T-helper 1 cell treated with Interleukin-12 subunit alpha and Interleukin-12 subunit beta and Interleukin-4 antibody, amounts not matched to agents 30 ng/mL and 1 ng/mL, for 36 hours (primary cell): ENCODE measurements around the gene PAX3. TPM values are rescaled to one million over a fixed set of nuclear protein-coding genes. Genes with fewer than 3 reads are reported as not detected.

Experiments used
- intact Hi-C: fragments of 100-400 bp; cut with micrococcal nuclease; formaldehyde crosslinking; loops from one replicate; pipeline ENCODE4 v1.15.1; 2024
- total RNA-seq: library from RNA; stranded (reverse); gene quantifications from 2 replicates; pipeline ENCODE4 v1.2.3, GENCODE V29; 2022

PAX3 gene
- total RNA-seq, 1 donor from 2014 or later, result not detected

DNA sequence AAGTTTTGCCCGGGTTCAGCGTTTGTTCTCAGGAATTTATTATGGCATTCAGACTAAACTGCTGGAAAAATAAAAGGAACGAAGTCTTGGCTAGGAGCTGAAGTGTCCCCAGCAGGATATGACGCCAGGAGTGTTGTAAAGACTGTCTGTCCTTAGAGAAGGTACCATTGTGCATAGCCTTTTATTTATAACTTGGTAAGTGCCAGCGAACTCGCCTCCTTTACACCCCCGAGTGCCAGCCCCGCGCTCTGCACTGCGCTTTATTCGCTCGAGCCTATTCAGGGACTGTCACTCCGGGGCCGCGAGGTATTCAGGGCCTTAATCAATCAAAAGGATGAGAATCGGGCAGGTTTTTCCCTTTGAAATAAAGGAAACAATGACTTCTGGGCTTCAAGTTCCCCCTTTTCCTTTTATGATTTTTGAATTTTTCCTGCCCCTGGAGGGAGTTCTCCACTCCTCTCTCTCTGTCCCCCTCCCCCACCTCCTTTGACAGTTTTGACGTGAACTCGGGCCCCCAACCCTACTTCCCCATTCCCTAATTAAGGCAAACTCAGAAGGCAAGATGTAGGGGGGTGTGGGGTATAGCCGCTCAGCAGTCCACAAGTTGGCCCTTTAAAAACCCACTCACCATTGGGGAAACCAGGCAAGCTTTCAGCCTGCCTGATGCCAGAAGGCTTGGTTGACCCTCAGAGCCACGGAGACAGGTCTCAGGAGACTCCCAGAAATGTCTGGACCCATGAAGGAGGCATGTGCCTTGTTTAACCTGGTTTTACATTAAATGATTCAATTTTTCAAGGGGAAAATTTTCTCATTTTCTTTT lies 1.3 kb upstream of the PAX3 start:
- intact Hi-C loops, result no loop called here

DNA sequence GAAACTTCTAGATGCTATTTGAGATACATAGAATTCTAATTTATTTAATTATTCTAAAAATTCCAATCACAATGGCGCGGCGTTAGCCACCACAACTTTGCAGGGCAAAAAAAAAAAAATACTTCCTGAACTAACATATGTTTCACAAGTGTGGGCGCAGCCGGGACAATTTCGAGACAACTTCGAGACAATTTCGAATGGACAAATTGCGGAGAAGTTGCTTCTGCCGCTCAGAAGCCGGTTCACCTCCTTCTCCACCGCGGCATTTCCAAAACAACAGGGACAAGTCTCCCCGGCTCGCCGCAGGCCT lies 842 bp downstream of the PAX3 start:
- intact Hi-C loops, result no loop called here

DNA sequence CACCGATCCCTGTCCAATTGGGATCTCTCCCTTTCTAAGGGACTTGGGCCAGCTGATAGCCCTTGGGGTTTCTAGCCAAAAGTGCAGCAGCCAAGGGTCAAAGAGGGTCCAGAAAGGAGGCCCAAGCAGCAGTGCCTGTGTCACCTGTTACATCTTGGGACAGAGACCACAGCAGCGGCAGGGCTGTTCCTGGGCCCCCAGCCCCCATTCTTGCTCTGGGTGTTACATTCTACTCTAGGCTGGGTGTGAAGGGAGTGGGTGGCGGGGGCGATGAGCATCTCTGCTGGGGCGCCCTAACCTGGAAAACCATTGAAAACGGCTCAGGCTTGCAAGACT lies 1.2 kb downstream of the PAX3 start:
- intact Hi-C loops, result no loop called here

DNA sequence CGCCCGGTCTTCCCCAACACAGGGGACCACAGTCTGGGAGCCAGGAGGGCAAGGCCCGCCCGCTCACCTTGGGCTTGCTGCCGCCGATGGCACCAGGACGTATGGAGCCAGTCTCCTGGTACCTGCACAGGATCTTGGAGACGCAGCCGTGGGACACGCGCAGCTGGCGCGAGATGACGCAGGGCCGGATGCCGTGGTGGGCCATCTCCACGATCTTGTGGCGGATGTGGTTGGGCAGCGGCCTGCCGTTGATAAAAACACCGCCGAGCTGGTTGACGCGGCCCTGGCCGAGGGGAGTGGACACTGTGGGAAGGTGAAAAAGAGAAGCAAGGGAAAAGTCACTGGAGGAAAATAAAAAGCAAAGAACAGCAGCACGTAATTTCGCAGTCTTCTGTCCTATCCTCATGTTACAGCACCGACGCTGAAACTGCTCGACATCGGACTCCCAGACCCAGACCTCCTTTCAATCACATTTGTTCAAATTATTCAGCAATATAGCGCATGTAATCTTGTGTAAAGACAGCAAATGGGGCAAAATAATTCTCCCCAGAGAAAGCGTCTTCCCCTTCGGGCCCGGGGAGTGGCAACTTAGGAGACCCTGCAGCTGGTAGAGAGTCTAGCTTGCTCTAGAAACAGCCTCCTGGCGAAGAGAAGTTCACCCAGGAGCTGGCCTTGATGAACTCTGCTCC lies 1.7 kb downstream of the PAX3 start:
- intact Hi-C loops, result no loop called here

DNA sequence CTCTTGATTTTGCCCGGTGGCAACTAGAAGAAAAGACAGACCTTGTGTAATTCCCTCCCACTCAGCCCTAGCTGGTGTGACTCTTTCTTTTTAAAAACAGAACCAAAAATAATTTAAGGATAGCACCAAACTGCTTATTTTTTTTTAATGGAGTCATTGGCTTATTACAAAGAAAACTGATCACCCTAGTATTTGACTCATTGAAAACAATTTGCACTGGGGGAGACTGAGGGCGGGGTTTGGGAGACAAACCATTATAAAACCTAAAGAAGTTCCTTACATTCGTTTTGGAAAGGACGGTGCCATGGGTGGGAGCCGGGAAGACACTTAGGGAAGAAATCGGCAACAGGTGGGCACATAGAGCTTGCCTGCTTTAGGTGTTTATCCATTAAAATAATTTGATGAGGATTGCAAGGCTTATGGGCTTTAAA lies 2.5 kb downstream of the PAX3 start:
- intact Hi-C loops, result no loop called here

DNA sequence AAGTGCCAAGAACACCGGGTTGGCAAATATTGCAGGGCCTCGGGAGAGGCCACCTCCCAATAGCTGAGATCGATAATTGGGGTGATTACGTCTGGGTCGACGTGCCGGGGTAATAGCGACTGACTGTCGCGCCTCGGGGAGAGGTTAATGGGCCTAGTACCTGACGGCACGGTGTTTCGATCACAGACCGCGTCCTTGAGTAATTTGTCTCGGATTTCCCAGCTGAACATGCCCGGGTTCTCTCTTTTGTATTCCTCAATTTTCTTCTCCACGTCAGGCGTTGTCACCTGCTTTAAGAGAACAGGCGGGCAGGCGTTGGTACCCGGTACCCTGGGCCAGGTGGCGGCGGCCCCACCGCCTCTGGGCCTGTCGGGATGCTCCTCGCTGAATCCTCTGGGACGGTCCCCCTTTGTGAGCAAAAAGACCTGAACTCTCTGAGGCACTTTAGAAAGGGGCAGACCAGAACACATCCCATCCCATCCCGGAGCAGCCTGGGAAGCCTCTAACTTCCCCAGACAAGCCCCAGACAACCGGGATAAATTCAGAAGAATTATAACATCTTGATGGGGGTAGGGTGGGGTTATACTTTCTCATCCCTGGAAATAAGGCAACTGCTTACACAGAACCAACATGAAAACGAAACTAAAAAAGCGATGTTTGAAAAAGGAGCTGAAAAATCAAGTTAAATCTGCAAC lies 3.3 kb downstream of the PAX3 start:
- intact Hi-C loops, result loop anchor here (2.0 kb wide), 1 partner anchor 17 kb away; no protein-coding TSS in a partner anchor

DNA sequence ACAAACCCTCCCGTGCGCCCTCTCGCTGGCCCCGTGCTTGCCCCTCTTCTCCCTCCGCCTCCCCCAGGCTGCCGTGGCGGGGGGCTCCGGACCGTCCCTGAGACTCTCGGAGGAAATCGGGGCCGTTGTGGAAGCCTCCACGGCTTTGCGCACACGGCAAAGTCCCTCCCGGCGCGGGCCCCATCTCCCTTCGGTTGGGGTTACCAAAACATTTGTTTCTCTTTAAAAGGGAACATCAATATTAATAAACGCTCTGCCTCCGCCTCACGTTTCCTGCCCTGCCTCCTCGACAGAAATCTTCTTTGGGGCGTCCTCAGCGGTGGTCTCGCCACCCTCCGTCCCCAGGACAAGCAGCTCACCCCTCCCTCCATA lies 3.8 kb downstream of the PAX3 start:
- intact Hi-C loops, result loop anchor here (2.0 kb wide), 1 partner anchor 18 kb away; no protein-coding TSS in a partner anchor

DNA sequence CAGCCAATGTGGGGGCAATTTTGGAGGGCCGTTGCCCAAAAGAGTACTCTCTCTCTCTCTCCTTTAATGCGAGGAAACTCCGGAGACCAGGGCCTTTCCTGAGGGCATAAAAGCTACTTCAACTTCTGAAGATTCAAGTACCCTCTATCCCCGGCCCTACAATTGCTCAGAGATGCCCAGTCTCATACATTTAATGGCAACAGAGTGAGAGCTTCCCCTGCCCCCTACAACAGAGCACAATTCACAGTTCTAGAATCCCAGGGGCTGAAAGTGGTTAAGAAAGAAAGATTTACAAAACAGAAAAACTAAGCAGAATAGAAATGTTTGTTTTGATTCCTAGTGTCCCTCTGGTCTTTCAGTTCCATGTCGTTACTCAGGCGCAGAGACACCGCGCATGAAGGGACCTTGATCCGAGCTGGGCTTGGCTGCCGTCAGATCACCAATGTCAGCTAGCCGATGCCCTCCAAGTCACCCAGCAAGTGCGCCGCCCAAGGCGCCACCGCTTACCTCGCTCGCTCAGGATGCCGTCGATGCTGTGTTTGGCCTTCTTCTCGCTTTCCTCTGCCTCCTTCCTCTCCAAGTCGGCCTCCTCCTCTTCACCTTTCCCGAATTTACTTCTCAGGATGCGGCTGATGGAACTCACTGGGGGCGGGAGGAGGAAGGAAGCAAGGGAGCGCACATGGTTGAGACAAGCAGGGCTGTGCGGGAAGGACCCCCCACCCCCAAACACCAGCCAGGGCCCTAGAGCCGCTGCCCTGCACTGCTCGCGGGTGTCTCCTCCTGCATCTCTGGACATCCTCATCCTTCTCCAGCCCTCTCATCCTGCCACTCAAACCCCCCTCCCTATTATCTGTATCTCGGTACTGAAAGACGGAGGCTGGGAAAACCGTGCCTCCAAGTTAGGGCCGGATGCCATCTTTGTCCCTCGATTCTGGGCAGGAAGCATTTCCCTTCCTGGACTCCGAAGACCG lies 4.9 kb downstream of the PAX3 start:
- intact Hi-C loops, result loop anchor here (2.0 kb wide), 1 partner anchor 19 kb away; no protein-coding TSS in a partner anchor

DNA sequence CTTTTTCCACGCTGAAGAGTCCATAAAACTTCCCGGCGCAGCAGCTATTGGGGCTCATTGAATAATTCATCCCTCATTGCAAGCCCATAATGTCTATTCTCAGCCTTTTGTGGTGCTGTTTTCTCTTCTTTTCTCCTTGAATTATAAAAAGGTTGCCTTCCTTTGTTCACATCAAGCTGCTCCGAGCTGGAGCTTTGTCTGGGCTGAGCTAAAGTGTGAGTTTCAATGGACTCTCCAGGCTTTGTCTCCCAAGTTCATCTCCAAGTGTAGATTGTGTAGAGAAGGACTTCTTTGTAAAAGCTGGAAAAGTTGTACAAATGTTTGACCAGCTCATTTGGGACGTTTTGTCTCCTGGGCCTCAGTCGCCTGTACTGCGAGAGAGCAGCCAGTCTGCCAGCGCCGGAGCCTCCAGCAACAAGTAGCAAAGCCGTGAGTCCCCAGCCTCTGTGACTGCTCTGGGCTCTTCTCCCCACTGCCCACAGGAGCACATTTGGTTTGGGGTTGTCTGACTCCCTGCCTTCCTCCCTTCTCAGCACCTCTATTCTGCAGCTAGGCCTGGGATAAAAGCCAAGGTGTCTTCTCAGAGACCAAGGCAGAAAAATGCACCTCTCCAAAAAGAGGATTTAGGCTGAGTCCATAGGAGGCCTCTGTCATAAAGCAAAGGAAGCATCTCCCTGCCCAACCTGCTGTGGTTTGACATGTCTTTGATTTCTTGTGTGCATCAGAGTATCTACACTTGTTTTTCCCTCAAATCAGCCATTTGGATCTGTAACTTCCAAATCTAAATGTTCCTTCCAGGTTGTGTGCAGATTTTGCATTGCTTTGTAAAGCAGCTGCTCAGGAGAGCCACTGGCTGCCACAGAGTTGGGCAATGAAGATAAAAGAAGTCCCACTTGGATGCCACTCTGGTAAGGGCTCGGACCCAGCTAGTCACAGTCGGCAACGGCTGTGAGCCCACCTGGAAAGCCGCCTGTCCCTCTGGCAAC lies 6.4 kb downstream of the PAX3 start:
- intact Hi-C loops, result no loop called here

DNA sequence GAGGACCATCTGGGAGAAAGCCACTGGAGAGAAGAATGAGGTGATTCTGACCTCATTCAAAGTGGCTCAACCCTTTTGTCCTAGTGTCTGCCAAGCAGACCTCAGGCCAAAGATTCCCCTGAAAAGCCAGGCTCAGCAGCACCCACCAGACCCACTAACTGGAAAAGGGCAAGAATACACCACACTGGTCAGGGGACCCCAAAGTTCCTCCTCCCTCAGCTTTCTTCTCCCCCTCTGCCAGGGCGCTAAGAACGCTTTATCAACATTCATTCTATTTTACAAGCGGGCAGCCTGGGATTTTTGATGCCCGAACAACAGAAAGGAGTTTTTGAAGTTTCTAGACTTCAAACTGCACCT lies 7.3 kb downstream of the PAX3 start:
- intact Hi-C loops, result no loop called here

DNA sequence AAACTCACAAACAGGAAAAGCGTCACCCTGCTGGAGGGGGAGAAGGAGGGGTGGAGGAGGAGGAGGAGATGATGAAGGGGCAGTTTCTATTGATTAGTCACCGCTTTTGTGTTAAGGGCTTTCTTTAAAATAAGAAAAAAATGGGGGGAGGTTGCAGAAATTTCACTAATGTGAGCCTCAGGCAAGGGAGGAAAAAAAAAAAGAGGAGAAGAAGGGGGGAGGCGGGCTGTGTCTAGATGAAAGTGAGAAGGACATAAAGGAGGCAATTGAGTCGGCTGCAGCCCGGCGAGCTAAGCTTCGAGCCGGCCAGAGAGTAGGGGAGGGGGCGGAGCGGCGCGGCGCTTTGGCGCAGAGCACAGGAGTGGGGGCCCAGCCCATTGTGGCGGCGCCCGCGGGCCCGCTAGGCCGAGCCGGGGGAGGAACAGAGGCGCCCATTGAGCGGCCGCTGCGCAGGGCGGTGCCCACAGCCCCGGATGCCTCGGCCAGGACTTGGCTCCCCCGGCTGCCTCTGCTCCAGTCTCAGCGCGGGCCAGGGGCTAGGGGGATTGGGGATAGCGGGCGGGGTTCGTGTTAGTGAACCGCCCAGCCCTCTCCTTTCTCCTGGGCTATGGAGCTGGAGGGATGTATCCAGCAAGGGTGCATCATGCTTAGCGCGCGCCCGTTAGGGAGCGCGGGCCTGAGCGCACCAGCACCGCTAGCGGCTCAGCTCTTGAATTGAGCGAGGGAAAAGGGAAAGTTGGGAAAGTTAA lies 7.9 kb downstream of the PAX3 start:
- intact Hi-C loops, result no loop called here

DNA sequence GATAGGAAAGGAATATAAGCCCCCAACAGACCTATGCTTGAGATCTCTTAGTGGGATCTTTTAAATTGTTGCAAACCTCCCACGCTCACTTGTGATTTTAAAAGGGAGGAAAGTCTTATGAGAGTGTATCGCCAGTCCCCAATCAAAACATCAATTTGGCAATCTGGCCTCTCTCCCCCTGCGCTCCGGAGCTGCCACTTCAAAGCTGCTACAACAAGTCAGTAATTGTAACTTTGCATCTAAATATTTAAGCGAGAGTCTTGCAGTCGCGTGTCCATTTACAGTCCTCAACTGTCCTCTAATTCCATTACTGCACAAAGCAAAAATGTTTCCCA lies 8.4 kb downstream of the PAX3 start:
- intact Hi-C loops, result no loop called here

DNA sequence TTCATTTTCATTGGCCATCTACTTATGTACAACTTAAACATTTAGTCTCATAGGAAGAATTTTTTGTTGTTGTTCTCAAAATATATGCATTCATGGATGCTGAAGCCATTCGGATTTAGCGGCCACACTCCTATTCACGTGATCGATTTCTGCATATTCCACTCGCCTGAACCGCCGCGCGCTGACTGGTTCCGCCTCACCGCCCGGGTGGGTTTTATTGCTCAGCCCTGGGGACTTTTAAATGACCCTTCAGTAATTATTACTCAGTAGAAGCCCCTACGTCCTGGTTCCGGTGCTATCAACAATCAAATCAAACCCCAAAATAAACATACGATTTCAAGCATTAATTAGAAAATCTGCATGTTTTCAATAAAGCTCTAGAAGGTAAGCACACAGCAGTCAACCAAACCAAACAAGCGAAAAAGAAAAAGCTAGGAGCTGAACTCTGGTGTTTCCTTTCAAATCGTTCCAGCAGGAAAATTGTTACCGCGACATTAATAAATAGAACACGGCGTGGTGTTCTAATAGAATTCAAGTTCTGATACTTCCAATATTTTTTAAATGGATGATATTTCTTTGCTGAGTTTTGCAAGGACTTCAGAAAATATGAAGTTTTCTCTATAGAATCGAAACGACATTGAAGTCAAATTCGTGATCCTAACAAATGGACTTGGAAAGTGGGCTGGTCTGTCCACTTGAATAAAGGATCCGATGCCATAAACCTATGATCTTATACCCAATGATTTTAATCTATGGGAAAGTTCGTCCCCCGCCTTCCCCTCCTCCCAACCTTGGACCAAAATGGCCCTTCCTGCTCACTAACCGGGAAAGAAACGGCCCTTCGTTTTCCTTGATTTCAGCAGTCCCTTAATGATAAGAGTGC lies 9.3 kb downstream of the PAX3 start:
- intact Hi-C loops, result loop anchor here (2.0 kb wide), 1 partner anchor 15 kb away; no protein-coding TSS in a partner anchor

DNA sequence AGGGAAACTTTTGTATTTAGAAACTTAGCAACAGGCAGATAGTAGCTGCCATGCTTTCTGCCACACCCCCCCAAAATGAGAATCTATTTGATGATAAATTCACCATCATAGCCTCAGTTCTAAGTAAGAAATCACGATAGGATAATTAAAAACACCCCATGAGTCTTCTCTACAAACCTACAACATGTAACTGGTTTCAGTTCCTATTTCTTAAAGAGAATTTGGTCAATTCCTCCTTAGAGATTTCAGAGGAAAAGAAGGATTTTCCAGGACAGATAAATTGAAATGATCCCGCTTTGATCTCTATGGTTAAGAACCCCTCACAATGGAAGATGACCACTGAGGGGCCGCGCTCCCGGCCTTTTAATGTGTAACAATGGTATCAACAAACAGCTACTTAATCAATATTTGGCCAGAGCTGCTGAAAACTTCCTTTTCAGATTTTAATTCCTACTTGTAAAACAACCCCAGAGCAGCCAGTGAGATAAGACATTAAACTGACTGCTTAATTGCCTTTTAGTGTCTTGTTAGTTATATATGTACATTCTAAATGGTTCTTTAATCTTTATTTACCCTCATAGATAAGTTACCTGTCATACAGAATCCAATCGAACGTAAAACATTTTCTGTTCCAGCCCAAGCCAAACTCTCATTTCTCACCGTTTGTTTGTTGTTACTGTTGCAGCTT lies 10.1 kb downstream of the PAX3 start:
- intact Hi-C loops, result loop anchor here (2.0 kb wide), 1 partner anchor 16 kb away; no protein-coding TSS in a partner anchor

DNA sequence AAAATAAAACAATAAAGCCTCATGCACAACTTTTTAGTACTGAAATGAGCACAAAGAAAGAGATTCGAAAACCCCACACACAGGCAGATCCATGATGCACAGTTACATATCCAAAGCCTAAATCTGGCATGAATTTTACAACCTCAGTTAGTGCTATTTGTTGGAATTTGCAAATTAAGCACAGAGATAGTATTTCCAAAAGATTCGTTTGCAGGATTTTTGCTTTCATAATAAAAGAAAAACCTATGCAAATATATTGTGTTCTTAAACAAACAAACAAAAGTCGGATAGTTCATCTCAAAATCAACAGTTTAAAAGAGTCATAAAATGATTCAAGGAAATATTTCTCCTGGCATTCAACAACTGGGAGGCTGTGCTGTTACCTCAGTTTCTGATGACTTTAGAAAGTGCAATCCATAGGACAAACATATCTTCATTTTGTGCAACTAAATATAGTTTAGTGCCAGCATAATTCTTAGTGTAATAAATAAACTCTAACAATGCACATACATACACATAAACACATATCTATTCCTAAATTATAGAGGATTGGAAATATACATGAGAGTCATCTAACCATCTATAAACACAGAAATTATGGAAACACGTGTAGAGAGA lies 10.8 kb downstream of the PAX3 start:
- intact Hi-C loops, result loop anchor here (2.0 kb wide), 1 partner anchor 17 kb away; no protein-coding TSS in a partner anchor

DNA sequence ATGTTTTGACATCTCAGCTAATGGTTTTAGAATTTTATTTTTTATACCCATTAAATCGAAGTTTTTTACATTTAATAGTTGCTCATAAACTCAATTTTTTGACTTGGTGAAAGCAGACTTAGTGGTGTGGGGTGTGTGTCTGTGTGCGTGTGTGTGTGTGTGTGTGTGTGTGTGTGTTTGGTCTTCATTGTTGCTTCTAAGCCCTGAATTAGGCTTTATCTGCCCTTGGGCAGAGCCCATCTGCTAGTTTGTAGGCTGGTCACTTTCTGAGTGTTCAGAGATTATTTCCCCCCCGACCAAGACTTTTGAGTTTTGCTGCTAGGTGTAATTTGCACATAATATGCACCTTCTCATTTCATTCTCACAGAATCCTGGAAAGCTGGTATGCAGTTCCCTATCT lies 14.3 kb downstream of the PAX3 start:
- intact Hi-C loops, result no loop called here

DNA sequence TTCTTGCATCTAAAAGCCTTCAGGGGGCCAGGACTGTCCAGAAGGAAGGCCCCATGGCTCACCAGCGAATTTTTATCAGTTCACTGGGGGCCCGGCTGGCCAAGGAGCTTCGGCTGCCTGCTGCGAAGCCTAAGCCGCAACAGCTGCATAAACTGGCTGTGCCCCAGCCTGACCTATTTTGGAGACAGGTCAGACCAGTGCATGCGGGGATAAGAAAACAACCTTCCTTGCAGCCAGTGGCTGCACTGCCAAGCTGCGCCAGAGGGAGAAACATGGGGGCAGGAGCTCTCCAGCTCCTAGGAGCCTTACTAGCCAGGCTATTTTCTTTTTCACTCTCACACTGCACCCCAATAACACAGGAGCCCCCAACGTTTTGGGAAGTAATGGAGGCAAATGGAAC lies 15.2 kb downstream of the PAX3 start:
- intact Hi-C loops, result no loop called here
